HG03432 (cell line): Measurements from ENCODE around the gene COL15A1.

Experiments used
- ATAC-seq: cut with Tn5 transposase; IDR thresholded peaks from one replicate; pipeline ENCODE4 v1.9.1; 2021; ENCODE audit warnings: mild to moderate bottlenecking, moderate library complexity; ENCODE audit not compliant: unreplicated experiment

The COL15A1 gene

DNA sequence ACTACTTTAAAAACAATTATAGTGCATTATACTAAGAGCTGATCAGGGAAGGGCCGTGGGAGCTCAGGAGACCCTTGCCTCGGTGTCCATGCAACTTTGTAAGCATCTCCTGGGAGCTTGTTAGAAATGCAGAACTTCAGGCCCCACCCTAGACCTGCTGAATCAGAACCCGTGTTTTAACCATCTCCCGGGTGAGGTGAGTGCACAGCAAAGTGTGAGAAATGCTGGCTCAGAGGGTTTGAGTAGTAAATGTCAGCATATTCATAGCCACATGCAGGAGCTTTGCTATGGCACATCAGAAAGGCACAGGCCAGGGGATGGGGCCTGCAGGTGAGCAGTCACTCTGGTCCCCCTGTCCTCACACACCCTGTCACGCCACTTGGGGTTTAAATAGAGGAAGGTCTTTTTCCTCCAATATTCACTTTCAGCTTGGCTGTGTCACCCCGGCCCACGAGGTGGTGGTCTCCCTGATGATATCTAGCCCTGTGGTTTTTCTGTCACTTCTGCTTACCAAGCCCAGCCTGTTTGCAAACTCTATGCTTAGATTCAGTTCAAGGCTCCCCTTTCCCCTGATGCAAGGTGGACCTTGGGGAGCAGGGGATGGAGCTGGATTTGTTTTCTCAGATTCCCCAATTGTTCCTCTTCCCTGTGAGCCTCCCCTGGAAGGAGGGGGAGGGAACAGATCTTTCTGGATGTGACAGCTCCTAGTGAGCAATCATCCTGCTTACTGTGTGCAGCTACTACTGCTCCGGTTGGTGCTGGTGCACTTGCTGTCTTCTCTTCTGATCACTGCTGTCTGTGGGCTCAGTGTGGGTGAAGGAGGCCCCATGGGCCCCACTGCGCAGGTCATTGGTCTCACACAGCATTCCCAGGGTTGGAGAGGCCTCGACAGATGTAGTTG is 109.4 kb downstream of the COL15A1 start:
- ATAC-seq = no peak

DNA sequence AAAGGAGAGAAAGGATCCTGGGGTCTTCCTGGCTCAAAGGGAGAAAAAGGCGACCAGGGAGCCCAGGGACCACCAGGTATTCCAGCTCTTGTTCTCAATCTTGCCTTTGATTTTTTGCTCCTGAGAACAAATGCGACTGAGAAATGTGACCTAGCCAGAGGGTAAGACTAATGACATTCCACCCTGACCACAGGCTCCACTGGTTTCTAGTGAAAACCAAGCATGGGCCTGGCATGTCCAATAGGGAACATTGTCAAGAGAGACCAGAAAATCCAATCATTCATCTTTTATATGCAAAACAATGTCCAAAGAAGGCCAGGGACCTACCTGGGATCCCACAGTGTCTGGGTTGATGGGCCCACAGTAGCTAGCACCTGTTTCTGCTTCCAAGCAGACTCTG is 110.9 kb downstream of the COL15A1 start:
- ATAC-seq = no peak

DNA sequence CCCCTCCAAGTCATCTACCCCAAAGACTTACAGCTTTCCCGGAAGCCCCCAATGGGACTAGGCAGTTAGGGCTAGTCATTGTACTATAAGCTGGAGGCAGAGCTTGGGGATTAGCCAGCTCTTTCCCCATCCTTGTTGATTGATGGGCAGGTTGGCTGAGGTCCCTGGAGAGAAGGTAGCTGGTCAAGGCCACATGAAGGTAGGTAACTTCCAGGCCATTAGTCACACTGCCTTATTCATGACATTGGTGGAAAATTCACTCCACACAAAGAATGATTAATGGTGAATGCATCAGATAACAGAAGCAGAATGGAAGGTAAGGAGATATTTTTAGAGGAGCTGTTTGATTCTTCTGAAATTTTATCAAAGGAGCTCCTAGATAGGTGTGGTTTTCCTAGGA is 111.7 kb downstream of the COL15A1 start:
- no peak for ATAC-seq

DNA sequence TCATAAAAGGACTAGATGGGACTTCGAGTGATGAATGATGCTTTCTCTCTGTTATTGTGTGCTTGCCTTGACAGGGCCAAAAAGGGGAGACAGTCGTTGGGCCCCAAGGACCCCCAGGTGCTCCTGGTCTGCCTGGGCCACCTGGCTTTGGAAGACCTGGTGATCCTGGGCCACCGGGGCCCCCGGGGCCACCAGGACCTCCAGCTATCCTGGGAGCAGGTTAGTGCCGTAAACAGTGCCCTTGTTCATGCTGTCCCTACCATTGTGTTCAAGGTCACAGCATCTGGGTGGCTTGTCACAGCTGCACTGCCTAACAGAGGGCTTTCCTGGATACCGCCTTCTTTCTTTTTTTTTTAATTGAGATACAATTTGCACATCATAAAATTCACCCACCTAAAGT is 112.5 kb downstream of the COL15A1 start:
- ATAC-seq = no peak

DNA sequence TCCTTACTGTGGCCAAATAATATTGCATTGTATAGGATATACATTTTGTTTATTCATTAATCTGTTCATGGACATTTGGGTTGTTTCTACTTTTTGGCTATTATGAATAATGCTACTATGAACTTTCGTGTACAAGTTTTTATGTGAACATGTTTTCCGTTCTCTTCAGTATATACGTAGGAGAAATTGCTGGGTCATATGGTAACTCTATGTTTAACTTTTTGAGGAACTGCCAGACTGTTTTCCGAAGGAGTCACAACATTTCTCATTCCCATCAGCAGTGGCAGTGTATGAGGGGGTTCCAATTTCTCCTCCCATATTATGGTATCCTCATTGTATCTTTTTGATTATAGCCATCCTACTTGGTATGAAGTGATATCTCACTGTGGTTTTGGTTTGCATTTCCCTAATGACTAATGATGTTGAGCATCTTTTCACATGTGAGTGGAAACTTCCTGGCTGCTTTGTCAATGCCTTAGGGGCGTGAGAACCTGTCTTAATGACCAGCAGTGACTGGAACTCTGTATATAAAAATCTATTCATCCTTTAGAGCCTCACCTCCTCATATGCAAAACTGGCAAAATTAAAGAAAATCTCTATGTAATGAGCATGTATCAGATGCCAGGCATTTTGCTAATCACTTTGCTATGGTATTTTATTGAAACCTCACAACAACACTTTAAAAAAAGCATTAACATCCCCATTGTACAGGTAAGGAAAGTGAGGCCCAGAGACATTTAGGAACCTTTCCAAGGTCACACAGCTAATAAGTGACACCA is 113.4 kb downstream of the COL15A1 start:
- ATAC-seq = no peak

DNA sequence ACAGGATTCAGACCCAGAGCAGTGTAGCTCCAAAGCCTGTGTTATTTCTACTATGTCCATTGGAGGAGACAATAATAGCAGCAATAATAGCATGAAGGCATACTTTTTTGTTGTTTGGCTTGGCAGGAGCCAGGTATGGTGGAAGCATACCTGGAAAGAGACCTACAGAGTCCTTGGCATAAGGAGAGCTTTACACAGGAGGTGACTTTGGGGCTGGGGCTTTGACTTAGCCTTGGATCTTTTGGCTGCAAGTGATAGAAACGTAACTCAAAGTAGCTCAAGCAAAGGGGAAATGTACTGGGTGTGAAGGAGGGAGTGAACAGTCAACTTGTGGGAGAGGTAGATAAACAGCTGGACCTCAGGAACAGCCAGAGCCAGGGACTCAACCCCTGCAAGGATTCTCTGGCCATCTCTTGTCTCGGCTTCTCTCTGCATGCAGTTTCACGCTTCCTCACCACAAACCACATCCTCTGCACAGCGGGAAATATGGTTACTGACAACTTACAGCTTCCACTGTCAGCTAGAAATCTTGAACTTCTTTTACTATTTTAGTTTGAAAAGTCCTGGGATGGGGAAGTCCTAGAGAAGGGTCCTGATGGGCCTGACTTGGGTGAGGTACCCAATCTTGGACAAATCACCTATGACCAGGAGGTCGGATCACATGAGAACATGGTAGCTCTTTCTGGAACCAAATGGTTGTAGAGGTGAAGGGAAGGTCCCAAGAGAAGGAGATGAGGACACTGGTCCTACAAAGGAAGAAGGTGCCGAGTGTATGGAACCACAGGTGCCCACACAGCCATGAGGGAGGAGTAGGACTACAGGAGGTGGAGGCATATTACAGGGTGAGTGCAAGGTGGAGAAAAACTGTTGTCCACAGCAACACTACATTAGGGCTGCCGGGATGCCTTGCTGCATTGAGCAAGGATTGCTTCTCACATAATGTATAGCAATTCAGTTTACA is 114.2 kb downstream of the COL15A1 start:
- ATAC-seq = peak; percentile 85

DNA sequence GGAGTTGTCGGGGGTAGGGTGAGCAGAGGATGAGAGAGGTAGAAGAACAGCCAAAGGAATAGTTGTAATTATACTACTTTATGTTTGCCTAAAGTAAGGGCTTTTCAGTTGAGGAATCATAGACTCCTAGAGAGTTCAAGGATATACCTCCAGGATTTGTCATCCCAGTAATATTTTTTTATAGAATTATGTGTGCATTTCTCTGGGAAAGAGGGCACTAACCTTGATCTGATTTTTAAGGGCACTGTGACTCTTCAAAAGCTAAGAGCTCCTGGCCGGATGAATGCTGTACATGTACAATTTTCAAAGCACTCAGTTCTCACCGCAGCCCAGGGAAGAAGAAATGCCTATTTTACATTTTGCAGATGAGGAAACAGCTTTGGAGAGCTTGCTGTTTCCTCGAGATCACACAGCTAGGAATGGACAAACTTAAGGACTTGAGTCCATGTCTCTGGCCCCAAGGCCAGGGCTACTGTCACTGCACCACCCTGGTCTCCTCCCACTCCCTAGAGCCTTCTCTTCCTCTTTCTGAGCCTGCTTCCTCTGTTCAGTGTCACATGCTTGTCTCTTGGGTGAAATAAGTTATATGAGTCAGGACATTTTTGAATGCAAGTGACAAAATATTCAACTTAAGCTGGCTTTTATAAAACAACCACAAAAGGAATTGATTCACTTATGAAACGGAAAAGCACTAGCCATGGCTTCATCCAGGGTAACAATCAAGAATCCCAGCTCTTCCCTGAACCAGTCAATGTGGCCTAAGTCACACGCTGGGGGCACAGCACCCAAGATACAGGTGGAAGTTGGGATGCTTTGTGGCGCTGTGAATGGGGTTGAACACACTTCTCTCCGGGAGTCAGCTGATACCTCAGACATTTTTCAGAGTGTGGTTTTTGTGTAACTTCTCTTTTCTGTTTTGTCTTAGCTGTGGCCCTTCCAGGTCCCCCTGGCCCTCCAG is 115.5 kb downstream of the COL15A1 start:
- peak; percentile 75 for ATAC-seq

DNA sequence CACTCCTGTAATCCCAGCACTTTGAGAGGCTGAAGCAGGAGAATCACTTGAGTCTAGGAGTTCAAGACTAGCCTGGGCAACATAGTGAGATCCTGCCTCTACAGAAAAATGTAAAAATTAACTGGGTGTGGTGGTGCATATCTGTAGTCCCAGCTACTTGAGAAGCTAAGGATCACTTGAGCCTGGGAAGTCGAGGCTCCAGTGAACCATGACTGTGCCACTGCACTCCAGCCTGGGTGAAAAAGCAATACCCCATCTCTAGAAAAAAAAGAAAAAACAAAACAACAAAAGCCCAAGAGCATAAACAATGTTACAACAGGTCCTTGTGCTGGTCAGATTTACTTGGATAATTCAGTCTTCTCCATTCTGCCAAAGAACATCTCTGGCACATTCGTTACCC is 116.9 kb downstream of the COL15A1 start:
- no peak for ATAC-seq

DNA sequence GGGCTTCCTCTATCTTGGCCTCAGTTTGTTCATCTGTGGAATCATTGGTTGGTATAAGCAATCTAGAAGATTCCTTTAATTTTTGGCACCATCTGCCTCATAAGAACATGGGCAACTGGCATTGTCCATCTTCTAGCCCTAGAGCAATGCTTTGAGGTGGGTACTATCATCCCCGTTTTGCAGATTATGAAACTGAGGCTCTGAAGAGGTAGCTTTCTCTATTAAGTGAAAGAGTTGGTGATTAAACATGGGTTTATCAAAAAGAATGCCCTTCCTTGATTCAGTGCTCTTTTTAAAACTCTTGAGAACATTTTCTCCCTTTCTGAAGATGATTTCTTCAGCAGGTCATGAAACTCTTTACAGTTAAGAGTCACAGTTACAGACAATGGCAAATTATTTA is 118.8 kb downstream of the COL15A1 start:
- ATAC-seq = no peak

DNA sequence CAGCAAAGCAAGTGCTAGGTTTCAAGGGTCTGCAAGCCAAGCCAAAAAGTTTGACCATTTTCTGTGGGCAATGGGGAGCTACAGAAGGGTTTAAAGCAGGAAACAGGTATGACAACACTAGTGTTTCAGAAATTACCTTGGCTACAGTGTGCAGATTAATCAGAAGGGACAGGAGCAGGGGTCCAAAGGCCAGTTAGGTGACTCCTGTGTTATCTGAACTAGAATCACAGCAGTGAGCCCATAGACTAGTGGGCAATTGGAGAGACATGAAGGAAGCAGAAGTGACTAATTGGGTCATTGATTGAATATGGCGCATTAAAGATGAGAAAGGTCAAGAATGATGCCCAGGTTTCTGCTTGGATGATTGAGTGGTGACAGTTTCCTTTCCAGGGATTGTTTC is 119.8 kb downstream of the COL15A1 start:
- ATAC-seq = no peak

DNA sequence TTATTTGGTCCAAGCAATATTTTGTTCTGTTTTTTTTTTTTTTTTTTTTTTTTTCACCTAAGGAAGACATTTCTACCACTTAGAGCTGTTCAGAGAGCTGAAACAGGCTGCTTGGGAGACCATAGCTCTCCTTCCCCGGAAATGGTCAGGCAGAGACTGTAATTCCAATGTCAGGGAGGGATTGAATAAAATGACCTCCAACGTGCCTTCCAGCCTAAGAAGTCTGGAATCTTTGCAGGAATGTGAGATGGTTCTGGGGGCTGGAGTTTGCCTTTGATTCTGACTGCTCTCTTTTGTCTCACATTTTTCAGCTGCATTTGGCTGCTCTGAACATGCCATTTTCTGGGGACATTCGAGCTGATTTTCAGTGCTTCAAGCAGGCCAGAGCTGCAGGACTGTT is 122.9 kb downstream of the COL15A1 start:
- ATAC-seq = no peak

DNA sequence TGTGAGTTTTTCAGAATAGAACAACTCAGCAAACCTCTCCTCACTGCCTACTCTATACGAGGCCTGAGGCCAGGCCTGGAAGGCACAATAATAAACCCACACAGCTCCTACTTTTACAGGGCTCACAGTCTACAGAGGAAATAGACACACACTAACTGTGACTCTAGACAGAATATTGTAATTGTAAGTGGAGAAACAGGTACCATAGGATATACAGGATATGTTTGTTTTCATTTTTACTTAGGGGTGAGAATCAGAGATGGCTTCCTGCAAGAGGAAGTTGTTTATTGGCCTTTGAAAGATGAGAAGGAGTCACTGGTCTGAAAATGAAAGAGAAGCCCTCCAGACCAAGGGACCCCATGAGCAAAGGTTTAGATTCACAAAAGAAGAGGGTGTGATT is 125.4 kb downstream of the COL15A1 start:
- no peak for ATAC-seq

DNA sequence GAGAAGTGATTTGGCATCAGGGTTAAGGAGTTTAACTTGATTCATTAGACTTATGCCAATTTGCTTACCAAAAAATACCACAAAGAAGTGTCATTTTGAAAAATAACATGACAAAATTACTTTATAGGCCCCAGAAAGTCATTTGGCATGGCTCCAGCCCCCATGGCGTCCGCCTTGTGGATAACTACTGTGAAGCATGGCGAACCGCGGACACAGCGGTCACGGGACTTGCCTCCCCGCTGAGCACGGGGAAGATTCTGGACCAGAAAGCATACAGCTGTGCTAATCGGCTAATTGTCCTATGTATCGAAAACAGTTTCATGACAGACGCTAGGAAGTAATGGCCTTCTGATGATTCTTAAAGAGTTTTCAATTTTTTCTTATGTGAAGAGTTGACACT is 125.8 kb downstream of the COL15A1 start:
- ATAC-seq = no peak

DNA sequence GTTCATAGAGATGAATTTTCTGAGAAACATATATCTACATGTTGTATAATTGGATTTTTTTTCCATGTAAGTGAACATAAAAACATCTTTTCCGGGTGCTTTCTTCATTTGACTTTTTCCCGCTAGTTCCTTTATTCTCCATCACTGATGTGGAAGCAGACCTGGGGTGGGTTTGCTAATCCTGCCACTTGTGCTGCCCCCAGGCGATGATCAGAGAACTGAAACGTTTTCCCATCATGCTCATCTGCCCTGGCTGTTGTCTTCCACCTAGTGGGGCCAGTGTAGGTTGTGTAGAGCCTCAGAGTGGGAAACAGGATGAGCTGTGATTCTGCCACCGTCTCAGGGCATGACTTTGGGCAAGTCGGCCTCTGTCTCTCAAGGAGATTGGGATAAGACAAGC is 127.0 kb downstream of the COL15A1 start:
- no peak for ATAC-seq

DNA sequence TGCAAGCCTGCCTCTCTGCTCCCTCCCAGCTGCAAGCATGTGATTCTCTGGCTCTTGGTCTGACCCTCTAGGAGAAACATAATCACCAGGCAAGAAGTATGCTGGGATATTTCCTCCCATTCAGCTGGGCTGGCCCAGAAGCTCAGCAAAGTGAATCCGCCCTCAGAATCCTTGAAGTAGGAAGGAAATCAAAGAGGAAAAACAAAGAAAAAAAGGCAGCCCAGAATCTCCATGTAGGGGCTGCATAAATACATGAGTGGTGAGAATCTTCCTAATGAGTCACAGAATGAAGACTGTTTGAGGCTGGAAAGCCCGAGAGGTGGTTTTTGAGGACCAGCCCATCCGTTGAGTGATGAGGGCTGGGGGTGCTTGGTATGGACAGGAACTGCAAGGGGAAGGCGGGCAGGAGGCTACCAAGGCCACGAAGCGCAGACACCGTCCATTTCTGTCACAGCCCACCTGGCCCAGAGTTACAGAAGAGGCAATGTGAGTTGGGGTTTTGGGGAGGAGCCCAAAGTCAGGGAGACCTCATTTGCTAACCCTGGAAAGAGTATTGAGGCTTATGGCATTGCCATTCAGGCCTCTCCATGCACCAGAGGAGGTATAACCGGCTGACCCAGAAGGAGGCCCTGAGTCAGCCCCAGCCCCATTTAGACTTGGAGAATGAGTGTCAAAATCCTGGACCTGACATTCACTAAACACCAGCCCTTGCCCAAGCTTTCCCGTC is 127.8 kb downstream of the COL15A1 start:
- no peak for ATAC-seq

DNA sequence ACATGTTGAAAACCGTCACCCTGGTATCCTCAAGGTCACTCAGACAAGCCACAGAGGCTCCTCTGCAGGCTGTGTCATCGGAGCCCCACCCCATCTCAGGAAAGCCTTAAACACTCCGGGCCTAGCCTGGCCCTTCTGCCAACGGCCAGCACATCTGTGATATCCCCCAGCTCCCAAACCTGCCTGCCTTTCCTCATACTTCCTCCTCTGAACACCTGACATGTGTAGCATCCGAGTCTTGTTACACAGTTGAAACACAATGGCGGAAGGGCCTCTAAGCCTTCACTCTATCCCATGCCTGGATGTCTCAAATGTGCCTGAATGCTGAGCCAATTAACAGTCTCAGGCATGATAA is 128.3 kb downstream of the COL15A1 start:
- no peak for ATAC-seq

DNA sequence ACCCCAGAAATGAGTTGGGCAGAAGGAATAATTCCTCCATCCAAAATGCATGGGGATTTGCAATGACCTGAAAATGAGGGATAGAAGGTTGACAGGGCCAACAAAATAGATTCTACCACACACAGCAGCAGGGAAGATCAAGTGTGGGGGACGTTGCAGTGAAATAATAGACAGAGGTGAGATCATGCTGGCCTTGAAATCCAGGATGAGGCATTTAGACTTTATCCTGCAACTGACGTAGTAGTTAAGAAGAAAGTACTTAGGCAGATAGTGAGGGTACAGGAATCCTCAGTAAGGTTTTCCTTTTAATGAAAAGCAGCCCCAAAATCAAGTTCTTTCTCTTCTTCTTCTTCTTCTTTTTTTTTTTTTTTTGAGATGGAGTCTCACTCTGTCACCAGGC is 129.6 kb downstream of the COL15A1 start:
- no peak for ATAC-seq

DNA sequence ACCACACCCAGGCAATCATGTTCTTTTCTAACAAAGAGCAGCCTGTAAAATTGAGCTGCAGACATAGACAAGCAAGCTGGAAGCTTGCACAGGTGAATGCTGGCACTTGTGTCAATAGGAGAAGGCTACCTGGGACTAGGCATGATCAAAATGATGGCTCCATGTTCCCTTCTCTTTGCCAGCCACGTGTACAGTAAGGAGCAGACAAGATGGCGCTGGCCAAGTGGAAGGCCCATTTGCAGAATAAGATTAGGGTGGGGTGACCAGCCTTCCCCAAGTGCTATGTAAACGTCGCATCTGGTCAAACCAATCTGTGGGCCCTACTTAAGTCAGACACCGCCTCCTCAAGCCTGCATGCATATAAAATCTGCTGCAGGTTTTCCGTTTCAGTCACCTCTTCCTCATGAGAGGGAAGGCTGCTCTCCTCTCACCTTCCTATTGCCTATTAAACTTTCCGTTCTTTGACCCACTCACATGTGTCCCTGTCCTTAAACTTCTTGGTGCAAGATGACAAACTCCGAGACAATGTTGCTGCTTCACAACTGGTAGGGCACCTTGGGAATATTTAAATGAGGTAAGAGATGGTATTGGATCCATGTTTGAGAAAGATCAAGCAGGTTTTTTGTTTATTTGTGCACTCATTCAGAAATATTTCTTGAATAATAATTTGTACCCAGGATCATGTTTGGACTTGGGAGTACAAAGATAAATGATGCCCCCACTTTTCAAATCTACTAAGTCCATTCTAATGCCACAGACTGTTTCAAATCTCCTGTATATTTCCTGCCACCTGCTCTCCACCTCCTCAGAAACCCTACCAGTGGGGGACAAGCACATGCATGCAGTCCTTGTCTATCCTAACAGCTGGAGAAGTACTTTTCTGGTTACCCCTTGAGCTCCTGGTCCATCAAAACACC is 130.5 kb downstream of the COL15A1 start:
- no peak for ATAC-seq
